GM19397 (cell line): ENCODE measurements around the gene ANK3.
"Not testable (repeated sequence)": the region's sequence is repeated elsewhere in the genome, so short reads cannot be mapped to it uniquely, and the experiment has no call there.

Source experiments
- ATAC-seq: cut with Tn5 transposase; IDR thresholded peaks from one replicate; pipeline ENCODE4 v1.9.1; 2021; ENCODE audit warnings: mild to moderate bottlenecking, moderate library complexity; ENCODE audit not compliant: unreplicated experiment

ANK3 gene

DNA sequence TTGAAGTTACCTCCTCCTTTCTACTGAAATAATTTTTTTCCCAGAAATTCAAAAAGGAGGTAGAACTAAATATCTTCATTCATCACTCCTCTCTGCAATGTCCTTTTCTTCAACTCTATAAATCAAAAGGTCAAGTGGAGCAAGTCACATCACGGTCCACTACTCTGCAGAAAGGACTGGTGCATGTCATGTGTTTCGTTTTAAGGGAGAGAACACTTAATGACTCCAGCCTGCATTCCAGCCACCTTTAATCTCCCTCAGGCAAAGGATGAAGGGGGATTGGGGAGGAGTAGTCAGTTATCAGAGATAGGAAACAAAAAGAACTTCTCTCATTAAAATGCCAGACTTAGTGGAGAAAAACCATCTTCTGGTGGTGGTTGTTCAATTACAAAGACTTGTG lies 78.9 kb downstream of the ANK3 start:
- no peak for ATAC-seq

DNA sequence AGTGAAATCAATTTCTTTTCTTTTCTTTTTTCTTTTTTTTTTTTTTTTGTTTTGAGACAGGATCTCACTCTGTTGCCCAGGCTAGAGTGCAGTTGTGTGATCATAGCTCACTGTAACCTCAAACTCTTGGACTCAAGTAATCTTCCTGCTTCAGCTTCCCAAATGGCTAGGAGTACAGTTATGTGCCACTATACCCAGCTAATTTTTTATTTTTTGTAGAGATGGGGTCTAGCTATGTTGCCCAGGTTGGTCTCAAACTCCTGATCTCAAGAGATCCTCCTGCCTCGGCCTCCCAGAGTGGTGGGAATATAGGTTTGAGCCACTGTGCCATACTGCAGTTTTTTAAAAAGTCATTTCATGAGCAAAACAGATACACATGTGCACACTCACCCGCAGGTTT lies 79.8 kb downstream of the ANK3 start:
- ATAC-seq = no peak

DNA sequence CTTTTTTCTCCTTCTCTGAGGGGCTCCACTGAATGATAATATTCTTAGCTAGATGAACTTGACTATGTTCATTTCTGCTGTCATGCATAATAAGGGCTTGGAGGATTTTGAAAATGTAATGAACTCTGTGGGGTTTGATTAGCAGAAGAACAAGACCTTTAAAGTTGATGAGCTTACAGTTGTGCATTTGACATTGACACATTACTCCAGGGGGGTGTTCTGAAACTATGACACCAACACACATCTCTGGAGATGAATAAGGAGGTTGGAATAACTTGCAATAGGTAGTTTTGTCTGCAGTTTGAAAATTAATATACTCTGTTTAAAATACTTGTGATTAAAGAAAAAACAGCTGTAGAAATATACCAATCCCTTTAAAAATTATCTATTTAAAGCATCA lies 80.3 kb downstream of the ANK3 start:
- ATAC-seq = no peak

DNA sequence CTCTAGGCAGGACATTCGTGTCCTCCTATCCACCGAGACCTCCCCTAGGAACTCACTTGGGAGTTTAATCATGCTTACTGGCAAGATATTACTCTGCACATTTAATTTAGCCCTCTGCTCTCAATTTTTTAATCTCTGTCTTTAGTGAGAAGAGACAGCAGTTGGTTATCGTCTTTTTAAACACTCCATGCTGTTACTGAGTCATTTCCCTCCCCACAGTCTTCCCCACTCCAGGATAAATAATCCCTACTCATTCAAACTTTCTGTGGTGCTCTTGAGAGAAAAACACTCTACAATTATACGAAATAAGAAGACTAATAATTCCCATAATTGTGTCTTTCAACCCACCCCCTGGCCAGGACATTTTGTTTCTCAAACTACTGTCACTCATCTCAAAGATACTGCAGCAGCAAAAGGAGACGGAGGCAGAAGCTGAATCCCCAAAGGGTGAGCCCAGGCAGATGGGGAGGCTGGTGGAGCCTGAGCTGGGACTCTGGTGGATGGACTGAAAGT lies 84.2 kb downstream of the ANK3 start:
- no peak for ATAC-seq

DNA sequence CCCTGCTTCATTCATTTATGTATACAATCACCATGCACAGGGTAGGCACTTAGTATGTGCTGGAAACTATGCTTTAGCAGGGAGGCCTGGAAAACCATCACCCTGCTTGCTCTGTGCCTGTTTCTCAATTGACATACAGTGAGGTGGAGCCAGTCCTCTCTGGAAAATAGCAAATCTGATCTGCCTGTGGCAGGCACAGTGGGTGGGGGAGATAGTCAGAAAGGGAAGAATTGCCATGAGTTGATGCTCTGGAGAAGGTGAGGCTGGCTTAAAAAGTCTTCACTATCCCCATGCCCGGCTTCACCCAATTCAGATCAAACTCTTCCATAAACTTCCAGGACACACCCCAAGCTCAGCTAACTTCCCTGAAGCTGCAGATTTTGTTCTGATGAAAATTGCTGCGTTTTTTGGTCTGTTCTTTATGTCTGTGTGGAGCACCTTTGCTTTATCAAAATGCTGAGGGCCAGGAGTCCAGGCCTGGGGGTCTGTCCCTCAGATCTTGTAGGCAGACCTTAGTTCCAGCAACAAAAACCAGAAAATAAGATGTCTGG lies 84.8 kb downstream of the ANK3 start:
- ATAC-seq = no peak

DNA sequence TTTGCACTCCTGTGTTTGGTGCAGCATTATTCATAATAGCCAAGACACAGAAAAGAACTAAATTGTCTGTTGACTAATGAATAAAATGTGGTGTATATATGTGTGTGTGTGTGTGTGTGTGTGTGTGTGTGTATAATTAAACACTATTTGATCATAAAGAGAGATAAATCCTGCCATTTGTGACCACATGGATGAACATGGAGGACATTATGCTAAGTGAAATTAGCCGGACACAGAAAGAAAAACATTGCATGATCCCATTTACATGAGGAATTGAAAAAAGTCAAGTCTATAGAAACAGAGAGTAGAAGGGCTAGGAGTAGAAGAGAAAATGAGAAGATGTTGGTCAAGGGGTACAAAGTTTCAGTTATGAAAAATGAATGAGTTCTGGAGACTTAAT lies 85.9 kb downstream of the ANK3 start:
- ATAC-seq = no peak

DNA sequence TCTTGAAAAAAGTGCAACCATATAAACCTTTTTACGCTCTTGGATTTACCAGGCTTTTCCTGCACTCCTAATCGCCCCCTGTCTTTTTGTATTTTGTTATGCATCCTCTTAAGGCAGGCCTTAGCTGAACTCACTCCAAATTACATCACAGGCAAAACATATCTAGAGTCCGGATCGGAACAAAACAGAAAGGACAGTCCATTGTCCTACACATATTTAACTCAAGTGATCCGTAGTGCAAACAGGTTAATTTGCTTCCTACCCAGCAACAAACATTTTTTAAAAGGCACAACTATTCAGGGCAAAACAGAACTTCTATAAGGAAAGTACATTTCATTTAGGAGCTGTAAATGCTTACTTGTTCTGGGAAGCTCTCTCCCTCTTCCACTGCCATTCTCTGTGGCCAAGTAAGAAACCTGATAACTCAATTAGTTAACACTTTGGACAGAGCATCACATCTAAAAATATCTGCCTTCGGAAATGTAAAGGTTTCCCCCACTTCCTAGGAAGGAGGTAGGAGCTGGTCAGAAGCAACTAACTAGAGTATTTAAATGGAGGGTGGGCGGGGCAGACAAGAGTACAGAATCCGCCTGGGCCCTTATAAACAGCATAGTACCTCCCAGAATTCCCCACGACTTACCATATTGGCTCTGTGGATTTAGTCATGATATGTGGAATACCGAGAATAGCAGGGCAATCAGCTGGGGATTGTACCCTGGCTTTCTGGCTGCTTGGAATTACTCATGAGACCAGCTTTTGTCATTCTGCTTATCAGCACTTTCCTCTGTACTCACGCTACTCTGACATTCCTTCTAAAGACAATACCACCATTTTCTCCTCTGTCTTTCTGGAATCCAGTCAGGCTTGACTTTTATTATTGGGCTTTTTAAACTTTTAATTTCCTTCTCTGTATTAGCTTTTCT lies 89.5 kb downstream of the ANK3 start:
- ATAC-seq = no peak

DNA sequence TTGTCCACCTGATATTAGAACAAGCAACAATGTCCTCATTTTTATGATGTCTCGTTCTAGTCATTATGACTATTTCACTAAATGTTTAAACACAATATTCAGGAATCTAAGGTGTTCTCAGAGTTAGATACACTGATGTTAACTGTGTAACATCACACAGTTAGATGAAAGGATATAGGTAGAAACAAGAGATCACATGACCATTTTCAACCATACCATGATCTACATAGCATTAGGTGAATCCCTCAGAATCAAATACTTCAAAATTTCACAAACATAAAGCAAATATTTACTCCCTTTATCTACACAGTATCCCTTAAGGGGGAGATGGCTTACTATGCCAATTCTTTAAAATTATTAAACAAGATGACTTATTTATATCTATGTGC lies 90.3 kb downstream of the ANK3 start:
- ATAC-seq = no peak

DNA sequence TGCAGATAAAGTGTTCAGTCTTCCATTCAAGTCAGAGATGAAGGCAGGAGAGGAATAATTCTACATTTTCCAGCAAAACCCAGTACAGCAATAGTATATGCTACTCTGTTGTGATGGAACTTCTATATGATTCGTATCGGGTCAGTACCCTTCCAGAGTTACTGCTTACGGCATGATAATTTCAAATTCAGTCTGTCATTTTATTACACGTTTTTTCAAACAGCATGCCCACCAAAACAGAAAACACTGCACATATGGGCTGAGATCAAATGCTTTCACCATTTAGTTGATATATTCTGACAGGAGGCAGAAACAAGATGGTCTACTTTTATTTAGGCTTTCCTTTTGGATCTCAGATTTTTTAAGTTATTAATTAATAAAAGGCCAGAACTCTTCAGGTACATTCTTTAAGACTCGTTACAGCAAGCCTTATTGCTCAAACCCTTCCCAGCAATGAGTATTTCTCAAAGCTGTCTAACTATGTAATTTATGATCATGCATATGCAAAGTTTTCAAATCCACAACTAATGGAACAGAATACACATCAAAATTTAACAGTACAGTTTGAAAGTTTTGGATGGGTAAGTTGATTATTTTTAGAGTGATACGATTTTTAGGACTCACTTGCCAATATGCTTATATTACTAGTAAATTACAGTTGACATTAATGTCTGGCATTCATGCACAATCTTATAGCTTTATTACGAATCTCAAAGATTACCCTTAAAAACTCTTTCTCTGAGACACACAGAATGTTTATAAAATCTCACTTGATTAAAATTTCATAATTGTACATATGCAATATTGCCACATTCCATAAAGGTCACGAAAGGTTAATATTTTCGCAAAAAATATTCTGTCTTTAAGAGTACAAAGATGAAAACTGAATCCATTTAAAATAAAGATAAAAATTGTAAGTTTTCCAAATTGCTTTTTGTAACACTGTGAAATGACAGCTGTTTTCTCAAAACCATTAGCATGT lies 91.0 kb downstream of the ANK3 start:
- no peak for ATAC-seq

DNA sequence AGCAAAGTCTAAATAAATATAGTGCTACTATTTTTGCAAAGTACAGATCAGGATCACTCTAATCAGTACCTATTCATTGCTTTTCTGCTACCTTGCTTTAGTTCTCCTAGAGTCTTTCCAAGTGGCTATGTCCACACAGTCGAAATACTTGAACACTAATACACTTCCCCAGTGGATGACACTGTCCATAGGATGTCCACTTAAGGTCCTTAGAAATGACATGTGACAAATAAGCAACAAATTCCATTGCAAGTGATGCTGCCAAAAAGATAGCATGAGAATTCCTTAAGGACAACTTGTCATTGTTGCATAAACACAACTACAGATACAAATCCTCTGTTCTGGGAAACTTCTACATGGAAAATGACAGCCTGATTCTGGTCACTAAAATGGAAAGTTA lies 93.6 kb downstream of the ANK3 start:
- ATAC-seq = no peak

DNA sequence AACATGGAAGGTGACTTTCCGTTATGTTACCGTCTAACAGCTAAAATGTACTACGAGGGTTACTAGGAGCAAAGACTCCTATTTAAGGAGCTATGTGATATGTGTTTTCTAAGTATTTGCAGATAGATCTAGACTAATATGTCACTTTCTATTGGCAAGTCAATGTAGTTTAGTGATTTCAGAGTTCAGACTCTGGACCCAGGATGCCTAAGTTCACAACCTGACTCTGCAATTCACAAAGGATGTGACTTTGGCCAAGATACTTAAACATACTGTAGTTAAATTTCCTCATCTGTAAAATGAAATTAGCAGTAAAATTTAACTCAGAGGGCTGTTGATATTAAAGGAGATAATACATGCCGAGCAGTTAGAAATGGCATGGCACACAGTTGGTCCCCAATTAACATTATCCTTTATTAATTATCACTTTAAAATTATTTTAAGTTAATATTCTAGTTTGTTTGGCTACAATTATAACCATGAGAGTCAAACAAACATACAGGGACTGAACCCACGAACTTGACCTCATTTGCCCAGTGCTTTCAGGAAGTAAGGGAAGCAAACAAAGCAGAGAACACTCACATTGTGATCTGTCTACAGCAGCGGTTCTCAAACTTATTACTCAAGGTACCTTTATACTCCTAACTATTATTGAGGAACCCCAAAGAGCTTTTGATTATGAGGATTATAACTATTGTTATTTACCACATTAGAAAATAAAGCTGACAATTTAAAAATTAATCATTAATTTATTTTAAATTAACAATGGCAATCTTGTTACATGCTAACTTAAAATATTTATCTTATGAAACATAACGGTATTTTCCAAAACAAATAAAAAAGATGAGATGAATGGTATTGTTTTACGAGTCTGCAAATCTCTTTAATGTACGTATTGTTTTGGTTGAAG lies 94.4 kb downstream of the ANK3 start:
- ATAC-seq = no peak

DNA sequence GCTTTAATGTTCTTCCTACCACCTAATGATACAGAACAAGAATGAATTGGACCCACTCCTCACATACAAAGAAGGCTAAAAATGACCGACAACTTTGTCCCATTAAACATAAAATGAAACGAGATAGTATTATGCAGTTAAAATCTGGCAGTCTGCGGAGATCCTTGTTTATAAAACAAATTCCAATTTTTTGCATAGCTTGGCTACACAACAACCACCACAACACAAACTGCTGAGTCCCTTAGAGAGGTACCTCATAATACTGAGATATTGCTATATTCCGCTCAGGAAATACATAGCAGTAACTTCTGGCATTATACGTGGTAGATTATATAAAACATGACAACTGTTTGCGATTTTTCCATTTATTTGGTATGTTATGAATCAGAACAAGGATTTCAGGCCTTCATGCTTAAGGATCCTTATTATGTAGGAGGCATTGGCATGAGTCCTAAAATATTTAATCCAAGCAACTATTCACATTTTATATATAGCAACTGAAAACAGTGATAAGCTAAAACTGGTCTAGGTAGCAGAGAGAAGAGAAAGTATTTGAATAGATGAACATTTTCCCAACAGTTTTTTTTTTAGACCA lies 96.0 kb downstream of the ANK3 start:
- ATAC-seq = no peak

DNA sequence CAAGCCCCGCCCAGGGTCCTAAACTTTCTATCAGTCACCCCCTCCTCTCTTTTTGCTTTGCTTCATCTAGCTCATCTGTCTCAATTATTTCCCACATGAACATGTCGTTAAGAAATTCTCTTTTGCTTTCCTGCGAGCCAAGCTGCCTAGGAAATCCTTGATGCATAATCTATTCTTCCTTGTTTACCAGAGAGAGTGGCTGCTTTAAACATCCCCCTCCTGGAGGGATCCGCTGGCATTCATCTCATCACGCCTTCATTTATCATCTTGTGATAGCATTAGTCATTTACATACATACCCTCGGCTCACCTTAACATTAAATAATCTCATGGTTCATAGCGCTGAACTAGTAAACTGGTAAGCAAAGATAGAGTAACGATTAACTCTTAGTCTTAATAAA lies 96.7 kb downstream of the ANK3 start:
- ATAC-seq = no peak

DNA sequence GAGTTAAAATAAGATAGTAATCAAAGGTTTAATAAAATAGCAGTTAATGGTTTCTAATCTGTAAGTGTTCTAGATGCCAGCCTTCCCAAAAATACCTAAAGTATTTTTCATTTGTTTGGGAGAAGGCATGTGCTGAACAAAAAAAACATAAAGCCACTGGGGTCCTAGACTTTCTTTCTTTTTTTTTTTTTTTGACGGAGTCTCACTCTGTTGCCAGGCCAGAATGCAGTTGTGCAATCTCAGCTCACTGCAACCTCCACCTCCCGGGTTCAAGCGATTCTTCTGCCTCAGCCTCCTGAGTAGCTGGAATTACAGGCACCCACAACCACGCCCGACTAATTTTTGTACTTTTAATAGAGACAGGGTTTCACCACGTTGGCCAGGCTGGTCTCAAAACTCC lies 97.1 kb downstream of the ANK3 start:
- ATAC-seq = not testable (repeated sequence)

DNA sequence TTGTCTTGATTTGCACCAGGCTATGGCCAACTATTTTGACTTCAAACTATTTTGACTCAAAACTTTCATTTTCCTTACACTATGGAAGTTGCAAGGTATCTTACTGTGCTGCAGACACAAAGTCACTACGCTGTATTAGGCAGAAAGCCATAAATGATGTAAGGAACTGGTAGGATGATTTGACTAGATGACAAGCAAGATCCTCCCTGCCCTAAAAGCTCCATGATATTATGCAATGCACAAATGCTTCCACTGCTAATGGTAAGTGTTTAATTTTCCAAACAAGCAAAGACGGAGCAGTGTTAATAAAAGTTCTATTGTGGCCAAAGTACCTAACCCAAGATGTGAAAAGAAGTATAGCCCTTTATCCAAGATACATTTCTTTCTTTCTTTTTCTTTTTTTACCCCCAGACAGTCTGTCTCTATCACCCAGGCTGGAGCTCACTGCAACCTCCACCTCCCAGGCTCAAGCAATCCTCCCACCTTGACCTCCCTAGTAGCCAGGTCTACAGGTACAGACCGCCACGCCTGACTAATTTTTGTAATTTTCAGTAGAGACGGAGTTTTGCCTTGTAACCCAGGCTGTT lies 98.2 kb downstream of the ANK3 start:
- ATAC-seq = no peak

DNA sequence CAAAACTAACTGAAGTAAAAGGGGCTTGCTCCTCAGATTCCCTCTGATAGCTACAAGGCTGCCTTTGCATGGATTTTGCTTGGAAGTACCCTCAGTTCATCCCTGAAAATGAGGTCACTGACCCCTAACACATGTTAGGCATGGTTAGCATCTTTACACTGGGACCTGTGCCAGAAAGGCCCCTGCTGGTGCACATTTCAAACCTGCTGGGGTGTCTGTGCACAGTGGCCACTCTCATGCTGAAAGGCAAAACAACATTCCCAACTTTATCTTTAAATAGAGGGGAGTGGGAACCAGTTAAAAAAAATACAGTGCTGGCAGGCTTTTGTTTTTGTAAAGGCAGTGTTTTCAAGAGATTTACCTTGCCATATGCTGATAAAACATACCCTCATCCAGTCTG lies 99.1 kb downstream of the ANK3 start:
- ATAC-seq = no peak

DNA sequence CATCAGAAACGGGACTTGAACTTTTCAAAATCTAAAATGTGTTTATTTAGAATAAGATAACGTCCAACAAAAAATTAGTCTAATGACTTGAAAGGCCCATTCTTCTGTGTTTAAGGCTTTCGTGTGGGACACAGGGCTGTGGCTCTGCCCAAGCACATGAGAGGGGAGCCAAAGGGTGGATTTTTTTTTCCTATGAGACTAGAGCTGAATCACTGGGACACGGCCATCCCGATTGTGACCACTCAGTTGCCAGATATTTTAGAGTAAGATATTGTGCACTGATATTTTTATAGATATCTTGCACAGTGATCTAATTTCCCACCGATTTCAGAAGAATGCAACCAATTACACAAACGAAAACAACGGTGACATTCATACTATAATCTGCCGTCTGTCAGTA lies 99.9 kb downstream of the ANK3 start:
- ATAC-seq = no peak

DNA sequence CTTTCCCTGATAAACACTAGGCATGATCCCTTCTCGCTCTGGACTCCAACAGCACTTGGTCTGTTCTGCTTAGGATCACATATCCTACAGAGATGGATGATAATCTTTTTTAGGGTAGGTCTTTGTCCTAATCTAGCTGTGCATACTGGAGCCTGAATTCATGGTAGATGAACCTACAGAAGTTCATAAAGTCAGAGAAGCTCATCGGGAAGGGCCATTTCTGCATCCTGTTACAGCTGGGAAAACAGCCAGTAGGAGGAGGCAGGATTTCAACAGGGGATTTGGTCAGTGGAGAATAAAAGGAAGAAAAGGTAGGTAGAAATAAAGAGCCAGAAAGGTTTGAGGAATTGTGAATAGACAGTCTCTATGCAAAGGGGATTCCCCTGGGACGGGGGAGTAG lies 101.4 kb downstream of the ANK3 start:
- no peak for ATAC-seq

DNA sequence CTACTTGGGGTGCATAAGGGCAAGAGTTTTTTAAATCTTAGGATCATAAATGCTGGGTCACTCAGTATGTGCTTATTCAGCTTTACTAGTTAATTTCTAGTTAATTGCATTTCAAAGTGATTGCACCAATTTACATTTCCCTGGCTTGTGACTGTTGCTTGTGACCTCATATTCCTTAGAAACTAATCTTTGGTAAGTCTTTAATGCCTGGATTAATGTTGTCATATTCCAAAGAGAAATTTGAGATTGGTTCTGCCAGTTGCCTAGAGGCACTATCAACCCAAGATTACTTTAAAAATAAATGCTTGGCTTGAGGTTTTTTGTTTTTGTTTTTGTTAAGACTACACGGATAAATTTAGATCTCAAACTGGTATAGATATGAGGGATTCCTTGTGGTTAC lies 103.1 kb downstream of the ANK3 start:
- ATAC-seq = no peak

DNA sequence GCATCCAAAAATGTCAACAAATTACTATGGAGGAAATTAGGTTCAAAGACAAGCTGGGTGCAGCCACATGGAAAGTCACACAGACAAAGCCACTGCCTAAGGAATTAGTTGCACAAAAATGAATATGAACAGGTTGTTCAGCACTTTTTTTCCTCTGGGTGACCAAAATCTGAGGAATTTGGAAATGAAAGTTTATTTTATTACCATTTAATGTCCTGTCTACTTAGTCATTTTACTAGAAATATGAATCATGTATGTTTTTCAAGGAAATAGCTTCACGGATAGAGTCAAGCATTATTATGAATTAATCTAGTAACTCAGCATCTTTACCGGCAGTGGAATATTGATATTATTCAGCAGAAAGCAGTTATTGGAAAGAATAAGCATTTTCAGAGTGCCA lies 106.3 kb downstream of the ANK3 start:
- ATAC-seq = no peak
